Measurements from ENCODE around the gene NDUFS4. TPM values are rescaled to one million over a fixed set of nuclear protein-coding genes. Genes with fewer than 3 reads are reported as not detected.
"Not testable (repeated sequence)": the region's sequence is repeated elsewhere in the genome, so short reads cannot be mapped to it uniquely, and the experiment has no call there.

NDUFS4 gene
- total RNA-seq, 1 donor, result 118 TPM

- no peak for TF ChIP-seq CTCF (IDR thresholded peaks at IDR 0.05; ENCODE audit: insufficient read depth, low read length)
- H3K4me3 ChIP-seq (ENCODE audit: low read depth, low read length), result no peak overlapping the region
- DNase-seq (ENCODE audit: low read depth), result no peak
Measured at GRCh38 chr5:53631251-53631650, 70.8 kb downstream of the NDUFS4 start.

GRCh38 chr5:53642061-53642460 is 81.6 kb downstream of the NDUFS4 start:
- TF ChIP-seq CTCF (IDR thresholded peaks at IDR 0.05; ENCODE audit: insufficient read depth, low read length), result no peak
- H3K4me3 ChIP-seq (ENCODE audit: low read depth, low read length), result no peak overlapping the region
- DNase-seq (ENCODE audit: low read depth), result peak; percentile 48

- H3K4me3 ChIP-seq (ENCODE audit: low read depth, low read length), result no peak overlapping the region
- no peak for TF ChIP-seq CTCF (IDR thresholded peaks at IDR 0.05; ENCODE audit: insufficient read depth, low read length)
- DNase-seq (ENCODE audit: low read depth), result no peak
Measured at GRCh38 chr5:53643445-53643844, 83.0 kb downstream of the NDUFS4 start.

GRCh38 chr5:53645078-53645477 is 84.6 kb downstream of the NDUFS4 start:
- no peak for DNase-seq (ENCODE audit: low read depth)
- TF ChIP-seq CTCF (IDR thresholded peaks at IDR 0.05; ENCODE audit: insufficient read depth, low read length), result no peak
- no peak overlapping the region for H3K4me3 ChIP-seq (ENCODE audit: low read depth, low read length)

- H3K4me3 ChIP-seq (ENCODE audit: low read depth, low read length), result no peak overlapping the region
- TF ChIP-seq CTCF (IDR thresholded peaks at IDR 0.05; ENCODE audit: insufficient read depth, low read length), result no peak
- DNase-seq (ENCODE audit: low read depth), result no peak
Measured at GRCh38 chr5:53649352-53649751, 88.9 kb downstream of the NDUFS4 start.

GRCh38 chr5:53660573-53660972 is 100.1 kb downstream of the NDUFS4 start:
- DNase-seq (ENCODE audit: low read depth); H3K4me3 ChIP-seq (ENCODE audit: low read depth, low read length): not testable (repeated sequence)

- DNase-seq (ENCODE audit: low read depth); H3K4me3 ChIP-seq (ENCODE audit: low read depth, low read length): not testable (repeated sequence)
Measured at GRCh38 chr5:53665313-53665712, 104.9 kb downstream of the NDUFS4 start.

GRCh38 chr5:53667621-53668020 is 107.2 kb downstream of the NDUFS4 start:
- TF ChIP-seq CTCF (IDR thresholded peaks at IDR 0.05; ENCODE audit: insufficient read depth, low read length), result no peak
- DNase-seq (ENCODE audit: low read depth), result no peak
- no peak overlapping the region for H3K4me3 ChIP-seq (ENCODE audit: low read depth, low read length)

Measured in fibroblast of the aortic adventitia (primary cell).